Measurements from ENCODE around the gene MPG.

DNA sequence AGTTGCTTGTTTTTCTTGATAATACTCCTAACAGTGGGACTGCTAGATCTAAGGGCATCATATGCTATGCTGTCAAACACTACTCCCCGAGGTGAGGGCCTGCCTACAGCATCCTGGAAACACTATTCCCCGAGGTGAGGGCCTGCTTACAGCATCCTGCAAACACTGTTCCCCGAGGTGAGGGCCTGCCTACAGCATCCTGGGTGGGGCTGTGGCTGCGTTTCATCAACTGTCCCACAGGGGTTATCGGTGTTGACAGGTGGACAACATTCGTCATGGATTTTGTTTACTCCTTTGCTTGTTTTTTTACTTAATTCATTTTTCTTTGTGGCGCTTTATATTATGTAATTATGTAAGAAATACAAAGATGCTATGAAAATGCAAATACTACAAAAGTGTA is 38.0 kb downstream of the MPG start:
- TF ChIP-seq, protein P1, sequence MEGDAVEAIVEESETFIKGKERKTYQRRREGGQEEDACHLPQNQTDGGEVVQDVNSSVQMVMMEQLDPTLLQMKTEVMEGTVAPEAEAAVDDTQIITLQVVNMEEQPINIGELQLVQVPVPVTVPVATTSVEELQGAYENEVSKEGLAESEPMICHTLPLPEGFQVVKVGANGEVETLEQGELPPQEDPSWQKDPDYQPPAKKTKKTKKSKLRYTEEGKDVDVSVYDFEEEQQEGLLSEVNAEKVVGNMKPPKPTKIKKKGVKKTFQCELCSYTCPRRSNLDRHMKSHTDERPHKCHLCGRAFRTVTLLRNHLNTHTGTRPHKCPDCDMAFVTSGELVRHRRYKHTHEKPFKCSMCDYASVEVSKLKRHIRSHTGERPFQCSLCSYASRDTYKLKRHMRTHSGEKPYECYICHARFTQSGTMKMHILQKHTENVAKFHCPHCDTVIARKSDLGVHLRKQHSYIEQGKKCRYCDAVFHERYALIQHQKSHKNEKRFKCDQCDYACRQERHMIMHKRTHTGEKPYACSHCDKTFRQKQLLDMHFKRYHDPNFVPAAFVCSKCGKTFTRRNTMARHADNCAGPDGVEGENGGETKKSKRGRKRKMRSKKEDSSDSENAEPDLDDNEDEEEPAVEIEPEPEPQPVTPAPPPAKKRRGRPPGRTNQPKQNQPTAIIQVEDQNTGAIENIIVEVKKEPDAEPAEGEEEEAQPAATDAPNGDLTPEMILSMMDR (IDR thresholded peaks at IDR 0.05; ENCODE audit: insufficient read depth, low read length, poor library complexity, severe bottlenecking) = no peak
- TF ChIP-seq EZH2phosphoT487 (conservative IDR thresholded peaks at IDR 0.05; ENCODE audit: low read length) = no peak
